Body of pancreas (tissue), 4 donors: ENCODE measurements around the gene RASA4B. TPM values are rescaled to one million over a fixed set of nuclear protein-coding genes. Genes with fewer than 3 reads are reported as not detected.

Source experiments
- ATAC-seq: fragments of 150-250 bp; one replicate; pipeline ENCODE4 v1.9.1; 2016
- DNase-seq, 4 donors: peaks; one replicate each; pipeline ENCODE4 v3.0.0-alpha.2; 2019
- H3K27ac ChIP-seq, 4 donors: fragments of 200-600 bp; sonication (generic); 1 replicate in 3 of 4; 2 replicates in 1 of 4; pipeline versions ENCODE4 v1.5.1 to v1.6.1; 2016 to 2019; ENCODE audit warnings: mild to moderate bottlenecking in 1 of 4, mixed read lengths in 1 of 4, moderate library complexity in 1 of 4
- H3K27me3 ChIP-seq, 2 donors: fragments of 200-600 bp; sonication (generic); one replicate each; pipeline ENCODE4 v1.6.0; 2016; ENCODE audit warnings: mild to moderate bottlenecking in 1 of 2
- H3K36me3 ChIP-seq, 2 donors: fragments of 200-600 bp; sonication (generic); replicated peaks in 1 of 2; 2 replicates each; pipeline ENCODE4 v1.5.1; 2016; ENCODE audit warnings: low read depth in 2 of 2; ENCODE audit not compliant: insufficient read depth in 1 of 2
- H3K4me1 ChIP-seq: fragments of 200-600 bp; sonication (generic); one replicate; pipeline ENCODE4 v1.6.0; 2016
- H3K4me3 ChIP-seq, 2 donors: fragments of 200-600 bp; sonication (generic); 1 replicate in 1 of 2; 2 replicates in 1 of 2; pipeline ENCODE4 v1.5.1; 2016 to 2019
- H3K9me3 ChIP-seq, 3 donors: fragments of 200-600 bp; sonication (generic); 1 replicate in 2 of 3; 2 replicates in 1 of 3; pipeline ENCODE4 v1.5.1; 2016
- POLR2A ChIP-seq, 3 donors: fragments of 450-650 bp; IDR thresholded peaks; one replicate each; pipeline ENCODE4 v1.6.1; 2016; ENCODE audit warnings: antibody characterized with exemption in 3 of 3, mild to moderate bottlenecking in 2 of 3
- WGBS, 2 donors: methylation state at CpG; one replicate each; pipeline ENCODE4 v1.1.5; 2017; 5-methylcytosine and 5-hydroxymethylcytosine counted together
- intact Hi-C: fragments of 100-400 bp; cut with DNase I; formaldehyde crosslinking; loops from one replicate; pipeline ENCODE4 v1.15.1; 2023
- total RNA-seq, 2 donors: library from RNA; depleted of rRNA; stranded (reverse); fragments of >200 nt; gene quantifications; one replicate each; pipeline ENCODE4 v1.1.0, GENCODE V29; 2016
- TF ChIP-seq, protein P1 (sequence below), 7 experiments: fragments of 450-650 bp in 4 of 7; fragments of 200-600 bp in 3 of 7; sonication (generic) in 3 of 7; IDR thresholded peaks; one replicate each; pipeline ENCODE4 v1.5.1; 2016 to 2019; ENCODE audit warnings: antibody characterized with exemption in 7 of 7

RASA4B gene
- total RNA-seq, 2 donors from 2014 or later = 5.3 to 12.5 TPM

DNA sequence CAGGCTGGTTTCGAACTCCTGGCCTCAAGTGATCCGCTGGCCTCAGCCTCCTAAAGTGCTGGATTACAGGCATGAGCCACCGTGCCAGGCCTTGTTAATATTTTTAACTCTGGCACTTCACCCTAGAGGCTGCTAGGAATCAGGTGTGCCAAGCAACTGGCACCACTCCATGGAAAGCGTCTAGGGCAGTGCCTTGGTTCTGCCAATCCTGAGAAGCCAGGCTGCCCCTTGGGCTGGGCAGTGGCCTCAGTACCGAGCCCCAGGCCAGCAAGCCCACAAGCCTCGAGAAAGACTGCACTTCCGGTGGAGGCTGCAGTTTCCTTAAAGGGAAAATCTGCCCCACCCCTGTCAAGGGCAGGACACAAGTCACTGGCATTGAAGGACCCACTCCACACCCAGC lies 64.3 kb downstream of the RASA4B start:
- H3K4me1 ChIP-seq = no peaks in the 10 kb centered on the region
- no peak overlapping the region for H3K4me3 ChIP-seq
- H3K9me3 ChIP-seq = no peaks in the 10 kb centered on the region
- H3K27me3 ChIP-seq = no peaks in the 10 kb centered on the region
- ATAC-seq (no peak), DNase-seq (no peak)
- intact Hi-C loops = no loop called here
- H3K27ac ChIP-seq = no peak overlapping the region
- H3K36me3 ChIP-seq = peaks cover 0 to 4% of the 10 kb centered on the region in 2 donors
- TF ChIP-seq, protein P1, sequence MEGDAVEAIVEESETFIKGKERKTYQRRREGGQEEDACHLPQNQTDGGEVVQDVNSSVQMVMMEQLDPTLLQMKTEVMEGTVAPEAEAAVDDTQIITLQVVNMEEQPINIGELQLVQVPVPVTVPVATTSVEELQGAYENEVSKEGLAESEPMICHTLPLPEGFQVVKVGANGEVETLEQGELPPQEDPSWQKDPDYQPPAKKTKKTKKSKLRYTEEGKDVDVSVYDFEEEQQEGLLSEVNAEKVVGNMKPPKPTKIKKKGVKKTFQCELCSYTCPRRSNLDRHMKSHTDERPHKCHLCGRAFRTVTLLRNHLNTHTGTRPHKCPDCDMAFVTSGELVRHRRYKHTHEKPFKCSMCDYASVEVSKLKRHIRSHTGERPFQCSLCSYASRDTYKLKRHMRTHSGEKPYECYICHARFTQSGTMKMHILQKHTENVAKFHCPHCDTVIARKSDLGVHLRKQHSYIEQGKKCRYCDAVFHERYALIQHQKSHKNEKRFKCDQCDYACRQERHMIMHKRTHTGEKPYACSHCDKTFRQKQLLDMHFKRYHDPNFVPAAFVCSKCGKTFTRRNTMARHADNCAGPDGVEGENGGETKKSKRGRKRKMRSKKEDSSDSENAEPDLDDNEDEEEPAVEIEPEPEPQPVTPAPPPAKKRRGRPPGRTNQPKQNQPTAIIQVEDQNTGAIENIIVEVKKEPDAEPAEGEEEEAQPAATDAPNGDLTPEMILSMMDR (IDR thresholded peaks at IDR 0.05) = no peak
- TF ChIP-seq POLR2A (IDR thresholded peaks at IDR 0.05) = no peak
- 72 to 100% methylated on average over 1 to 7 of the region's 7 CpGs for WGBS, 2 donors

DNA sequence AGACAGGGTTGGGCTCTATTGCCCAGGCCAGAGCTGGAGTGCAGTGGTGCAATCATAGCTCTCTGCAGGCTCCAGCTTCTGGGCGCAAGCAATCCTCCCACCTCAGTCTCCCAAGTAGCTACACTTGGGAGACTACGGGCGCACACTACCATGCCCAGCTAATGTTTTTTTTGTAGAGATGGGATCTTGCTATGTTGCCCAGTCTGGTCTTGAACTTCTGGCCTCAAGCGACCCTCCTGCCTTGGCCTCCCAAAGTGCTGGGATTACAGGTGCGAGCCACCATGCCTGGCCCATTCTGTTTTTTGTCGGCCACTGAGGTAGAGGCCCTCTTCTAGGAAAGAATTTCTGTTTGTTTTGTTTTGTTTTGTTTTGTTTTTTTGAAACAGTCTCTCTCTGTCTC lies 65.1 kb downstream of the RASA4B start:
- TF ChIP-seq, protein P1 (IDR thresholded peaks at IDR 0.05) = no peak
- TF ChIP-seq POLR2A (IDR thresholded peaks at IDR 0.05) = no peak
- 93 to 94% methylated on average over 5 to 6 of the region's 6 CpGs for WGBS, 2 donors
- no peaks in the 10 kb centered on the region for H3K4me1 ChIP-seq

DNA sequence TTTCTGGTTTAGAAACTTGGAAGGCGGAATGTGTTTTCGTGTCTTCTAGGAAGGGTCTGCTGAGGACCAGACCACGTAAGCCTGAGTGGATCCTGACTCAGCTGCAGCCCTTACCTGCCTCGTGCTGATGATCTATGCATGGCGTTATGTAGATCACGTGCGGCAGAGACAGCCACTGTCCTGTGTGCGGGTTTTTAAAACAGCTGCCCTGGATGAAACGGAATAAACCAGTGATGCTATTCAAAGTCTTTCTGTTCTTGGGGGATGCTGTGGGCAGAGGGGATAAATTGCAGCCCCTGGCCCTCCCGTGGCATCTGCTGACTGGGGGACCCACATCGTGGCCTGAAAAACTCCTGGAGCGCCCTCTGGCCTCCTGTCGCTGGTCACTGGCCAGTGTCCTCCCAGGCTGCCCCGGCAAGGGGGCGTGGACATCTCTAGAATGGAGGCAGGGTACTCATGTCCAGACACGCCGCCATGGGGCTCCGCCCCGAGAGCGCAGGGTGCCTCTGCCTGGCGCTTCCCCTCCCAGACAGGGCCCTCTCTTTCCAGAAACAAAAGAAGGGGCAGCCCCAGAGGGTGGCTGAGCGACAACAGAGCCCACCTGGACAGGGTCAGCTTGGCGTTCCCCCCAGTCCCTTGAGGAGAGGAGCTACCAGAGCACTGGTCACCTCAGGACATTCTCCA lies 66.1 kb downstream of the RASA4B start:
- peak; percentile 25 for ATAC-seq
- Histone ChIP-seq H3K4me1 (no peaks in the 10 kb centered on the region), H3K27ac (no peak overlapping the region), H3K27me3 (no peaks in the 10 kb centered on the region), H3K36me3 (no peaks in the 10 kb centered on the region), H3K9me3 (no peaks in the 10 kb centered on the region), H3K4me3 (no peak overlapping the region)
- 43 to 63% methylated on average over 11 to 23 of the region's 23 CpGs for WGBS, 2 donors
- TF ChIP-seq POLR2A (IDR thresholded peaks at IDR 0.05) = no peak
- TF ChIP-seq, protein P1 (IDR thresholded peaks at IDR 0.05) = no peak
- intact Hi-C loops = no loop called here
- DNase-seq = no peak

More for the DNA sequence above, 65.1 kb downstream of the RASA4B start:
- no peak for DNase-seq
- no peak for ATAC-seq
- H3K9me3 ChIP-seq = no peaks in the 10 kb centered on the region
- no peak overlapping the region for H3K27ac ChIP-seq
- intact Hi-C loops = no loop called here
- H3K4me3 ChIP-seq = no peak overlapping the region
- H3K36me3 ChIP-seq = peaks cover 0 to 4% of the 10 kb centered on the region in 2 donors
- no peaks in the 10 kb centered on the region for H3K27me3 ChIP-seq

DNA sequence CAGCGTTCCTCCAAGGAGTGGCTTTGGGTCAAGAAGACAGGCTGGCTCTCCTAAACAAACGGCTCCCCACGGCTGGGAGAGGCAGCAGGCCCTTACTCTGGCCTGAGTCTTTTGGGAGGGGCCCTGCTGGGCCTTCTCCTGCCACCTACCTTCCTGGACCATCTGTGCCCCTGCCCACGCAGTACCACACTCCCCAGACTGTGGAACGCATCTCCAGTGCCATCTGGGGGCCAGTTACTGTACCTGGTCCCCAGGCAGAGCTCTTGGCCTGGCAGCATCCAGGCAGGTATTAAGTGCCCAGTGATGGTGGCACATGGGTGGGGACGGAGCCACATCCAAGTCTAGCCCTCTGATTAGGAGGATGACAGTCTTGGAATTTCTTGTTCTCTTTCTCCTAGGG lies 67.3 kb downstream of the RASA4B start:
- Histone ChIP-seq H3K4me1 (no peaks in the 10 kb centered on the region), H3K27me3 (no peaks in the 10 kb centered on the region), H3K27ac (no peak overlapping the region), H3K9me3 (no peaks in the 10 kb centered on the region), H3K36me3 (no peaks in the 10 kb centered on the region), H3K4me3 (no peak overlapping the region)
- no peak for ATAC-seq
- intact Hi-C loops = no loop called here
- TF ChIP-seq POLR2A (IDR thresholded peaks at IDR 0.05) = no peak
- TF ChIP-seq, protein P1 (IDR thresholded peaks at IDR 0.05) = peak in 1 of 7 experiments; percentile 5
- no peak for DNase-seq
- 73 to 79% methylated on average over 6 of the region's 6 CpGs for WGBS, 2 donors

DNA sequence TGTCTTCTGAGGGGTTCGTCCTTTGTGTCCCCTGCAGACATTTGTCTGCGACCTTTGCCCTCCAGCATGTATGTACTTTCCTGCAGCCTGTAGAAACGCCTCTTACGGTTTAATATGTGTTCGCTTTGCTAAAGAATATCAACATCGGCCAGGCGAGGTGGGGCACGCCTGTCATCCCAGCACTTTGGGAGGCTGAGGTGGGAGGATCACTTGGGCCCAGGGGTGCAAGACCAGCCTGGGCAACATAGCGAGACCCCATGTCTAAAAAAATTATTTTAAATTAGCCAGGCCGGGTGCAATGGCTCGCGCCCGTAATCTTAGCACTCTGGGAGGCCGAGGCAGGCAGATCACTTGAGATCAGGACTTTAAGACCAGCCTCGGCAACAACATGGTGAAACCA lies 68.4 kb downstream of the RASA4B start:
- 93 to 97% methylated on average over 15 of the region's 15 CpGs for WGBS, 2 donors
- intact Hi-C loops = no loop called here

More for the DNA sequence above, 68.4 kb downstream of the RASA4B start:
- H3K36me3 ChIP-seq = no peaks in the 10 kb centered on the region
- DNase-seq (no peak), ATAC-seq (no peak)
- no peak overlapping the region for H3K4me3 ChIP-seq
- H3K27ac ChIP-seq = no peak overlapping the region
- H3K4me1 ChIP-seq = no peaks in the 10 kb centered on the region
- no peaks in the 10 kb centered on the region for H3K27me3 ChIP-seq
- no peaks in the 10 kb centered on the region for H3K9me3 ChIP-seq
- TF ChIP-seq, protein P1 (IDR thresholded peaks at IDR 0.05) = no peak
- no peak for TF ChIP-seq POLR2A (IDR thresholded peaks at IDR 0.05)
